Measurements from ENCODE around the gene CPVL.

The CPVL gene

GRCh38 chr7:29090151-29090805 is 56.1 kb downstream of the CPVL start:
- no peak for DNase-seq

- DNase-seq: no peak
These were observed 58.5 kb downstream of the CPVL start for GRCh38 chr7:29087840-29088170.

- no peak for DNase-seq
These were observed 59.8 kb downstream of the CPVL start for GRCh38 chr7:29086545-29086944.

- DNase-seq: no peak
These were observed 61.5 kb downstream of the CPVL start for GRCh38 chr7:29084832-29085231.

GRCh38 chr7:29080803-29081202 is 65.5 kb downstream of the CPVL start:
- no peak for DNase-seq

GRCh38 chr7:29078311-29079260 is 67.8 kb downstream of the CPVL start:
- no peak for DNase-seq

GRCh38 chr7:29077854-29078253 is 68.5 kb downstream of the CPVL start:
- DNase-seq: no peak

GRCh38 chr7:29077176-29077575 is 69.2 kb downstream of the CPVL start:
- DNase-seq: no peak

- DNase-seq: no peak
These were observed 69.7 kb downstream of the CPVL start for GRCh38 chr7:29076631-29077030.

GRCh38 chr7:29075606-29076005 is 70.7 kb downstream of the CPVL start:
- no peak for DNase-seq

- DNase-seq: no peak
These were observed 75.0 kb downstream of the CPVL start for GRCh38 chr7:29071203-29071874.

GRCh38 chr7:29066641-29067040 is 79.7 kb downstream of the CPVL start:
- DNase-seq: no peak

GRCh38 chr7:29065181-29065857 is 81.0 kb downstream of the CPVL start:
- no peak for DNase-seq

GRCh38 chr7:29063872-29064271 is 82.5 kb downstream of the CPVL start:
- DNase-seq: no peak

GRCh38 chr7:29063236-29063635 is 83.1 kb downstream of the CPVL start:
- no peak for DNase-seq

- DNase-seq: no peak
These were observed 93.0 kb downstream of the CPVL start for GRCh38 chr7:29053105-29053872.

- no peak for DNase-seq
These were observed 99.4 kb downstream of the CPVL start for GRCh38 chr7:29046978-29047377.

- no peak for DNase-seq
These were observed 100.9 kb downstream of the CPVL start for GRCh38 chr7:29045258-29046086.

- DNase-seq: peak; percentile 64
These were observed 101.8 kb downstream of the CPVL start for GRCh38 chr7:29044554-29044953.

GRCh38 chr7:29043576-29043975 is 102.8 kb downstream of the CPVL start:
- no peak for DNase-seq

GRCh38 chr7:29042824-29043231 is 103.5 kb downstream of the CPVL start:
- no peak for DNase-seq
